ENCODE data around the gene MT1F.

The MT1F gene

DNA sequence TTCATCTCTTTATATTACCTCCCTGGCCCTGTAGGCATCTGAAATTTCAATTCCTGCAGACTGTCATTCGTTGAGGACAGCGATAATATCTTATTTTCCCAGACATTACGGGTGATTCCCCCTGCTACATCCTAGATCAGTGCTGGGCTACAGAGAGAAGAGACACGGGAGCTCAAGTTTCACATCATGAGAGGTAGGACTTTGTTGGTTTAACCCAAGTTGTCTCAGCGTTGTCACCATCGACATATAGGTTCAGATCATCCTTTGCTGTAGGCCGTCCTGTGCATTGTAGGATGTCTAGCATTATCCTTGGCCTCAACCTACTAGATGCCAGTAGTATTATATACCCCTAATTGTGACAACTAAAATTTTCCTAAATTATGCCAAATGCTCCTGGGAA is 43.8 kb downstream of the MT1F start:
- no peak for DNase-seq

DNA sequence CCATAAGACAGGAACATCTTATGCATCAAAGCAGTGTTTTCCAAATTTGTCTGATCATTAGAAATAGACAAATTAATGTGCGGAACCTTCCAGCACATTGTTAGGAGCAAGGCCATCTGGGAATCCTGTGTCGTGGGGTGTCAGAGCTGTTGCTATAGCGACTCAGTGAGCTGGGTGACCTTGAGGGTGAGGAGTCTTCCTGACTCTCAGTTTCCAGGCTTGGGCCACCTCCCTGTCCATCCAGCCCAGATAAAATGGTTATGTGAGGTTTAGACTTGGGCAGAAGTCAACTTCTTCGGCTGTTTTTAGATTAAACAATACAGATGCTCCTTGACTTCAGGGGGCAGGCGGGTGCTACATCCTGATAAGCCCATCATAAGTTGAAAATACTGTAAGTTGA is 45.1 kb downstream of the MT1F start:
- no peak for DNase-seq

Data from EL (cell line).